ENCODE measurements around the gene GAS2L3.

GRCh38 chr12:100566887-100567637 is 6.4 kb upstream of the GAS2L3 start:
- TF ChIP-seq, protein P1, sequence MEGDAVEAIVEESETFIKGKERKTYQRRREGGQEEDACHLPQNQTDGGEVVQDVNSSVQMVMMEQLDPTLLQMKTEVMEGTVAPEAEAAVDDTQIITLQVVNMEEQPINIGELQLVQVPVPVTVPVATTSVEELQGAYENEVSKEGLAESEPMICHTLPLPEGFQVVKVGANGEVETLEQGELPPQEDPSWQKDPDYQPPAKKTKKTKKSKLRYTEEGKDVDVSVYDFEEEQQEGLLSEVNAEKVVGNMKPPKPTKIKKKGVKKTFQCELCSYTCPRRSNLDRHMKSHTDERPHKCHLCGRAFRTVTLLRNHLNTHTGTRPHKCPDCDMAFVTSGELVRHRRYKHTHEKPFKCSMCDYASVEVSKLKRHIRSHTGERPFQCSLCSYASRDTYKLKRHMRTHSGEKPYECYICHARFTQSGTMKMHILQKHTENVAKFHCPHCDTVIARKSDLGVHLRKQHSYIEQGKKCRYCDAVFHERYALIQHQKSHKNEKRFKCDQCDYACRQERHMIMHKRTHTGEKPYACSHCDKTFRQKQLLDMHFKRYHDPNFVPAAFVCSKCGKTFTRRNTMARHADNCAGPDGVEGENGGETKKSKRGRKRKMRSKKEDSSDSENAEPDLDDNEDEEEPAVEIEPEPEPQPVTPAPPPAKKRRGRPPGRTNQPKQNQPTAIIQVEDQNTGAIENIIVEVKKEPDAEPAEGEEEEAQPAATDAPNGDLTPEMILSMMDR (IDR thresholded peaks at IDR 0.05): no peak
- no peak for TF ChIP-seq SIN3A (IDR thresholded peaks at IDR 0.05; ENCODE audit: borderline replicate concordance, insufficient read depth, low read depth, low read length)
- no peak for TF ChIP-seq POLR2AphosphoS5 (IDR thresholded peaks at IDR 0.05; ENCODE audit: low read depth, low read length)
- TF ChIP-seq, protein P2, sequence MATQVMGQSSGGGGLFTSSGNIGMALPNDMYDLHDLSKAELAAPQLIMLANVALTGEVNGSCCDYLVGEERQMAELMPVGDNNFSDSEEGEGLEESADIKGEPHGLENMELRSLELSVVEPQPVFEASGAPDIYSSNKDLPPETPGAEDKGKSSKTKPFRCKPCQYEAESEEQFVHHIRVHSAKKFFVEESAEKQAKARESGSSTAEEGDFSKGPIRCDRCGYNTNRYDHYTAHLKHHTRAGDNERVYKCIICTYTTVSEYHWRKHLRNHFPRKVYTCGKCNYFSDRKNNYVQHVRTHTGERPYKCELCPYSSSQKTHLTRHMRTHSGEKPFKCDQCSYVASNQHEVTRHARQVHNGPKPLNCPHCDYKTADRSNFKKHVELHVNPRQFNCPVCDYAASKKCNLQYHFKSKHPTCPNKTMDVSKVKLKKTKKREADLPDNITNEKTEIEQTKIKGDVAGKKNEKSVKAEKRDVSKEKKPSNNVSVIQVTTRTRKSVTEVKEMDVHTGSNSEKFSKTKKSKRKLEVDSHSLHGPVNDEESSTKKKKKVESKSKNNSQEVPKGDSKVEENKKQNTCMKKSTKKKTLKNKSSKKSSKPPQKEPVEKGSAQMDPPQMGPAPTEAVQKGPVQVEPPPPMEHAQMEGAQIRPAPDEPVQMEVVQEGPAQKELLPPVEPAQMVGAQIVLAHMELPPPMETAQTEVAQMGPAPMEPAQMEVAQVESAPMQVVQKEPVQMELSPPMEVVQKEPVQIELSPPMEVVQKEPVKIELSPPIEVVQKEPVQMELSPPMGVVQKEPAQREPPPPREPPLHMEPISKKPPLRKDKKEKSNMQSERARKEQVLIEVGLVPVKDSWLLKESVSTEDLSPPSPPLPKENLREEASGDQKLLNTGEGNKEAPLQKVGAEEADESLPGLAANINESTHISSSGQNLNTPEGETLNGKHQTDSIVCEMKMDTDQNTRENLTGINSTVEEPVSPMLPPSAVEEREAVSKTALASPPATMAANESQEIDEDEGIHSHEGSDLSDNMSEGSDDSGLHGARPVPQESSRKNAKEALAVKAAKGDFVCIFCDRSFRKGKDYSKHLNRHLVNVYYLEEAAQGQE (IDR thresholded peaks at IDR 0.05; ENCODE audit: insufficient read depth in 1 of 2, low read depth in 2 of 2, low read length in 1 of 2): no peak
- no peak for TF ChIP-seq TCF7L2 (IDR thresholded peaks at IDR 0.05; ENCODE audit: low read depth, low read length)

Data from Panc1 (cell line).